ENCODE results near the gene GAL3ST3.
A peak's percentile ranks its signal among the peaks of the same experiment; 100 is the strongest.

GAL3ST3 gene

GRCh38 chr11:66076561-66076960, 27.6 kb upstream of the GAL3ST3 start:
- no peaks in the 10 kb centered on the region for H3K27me3 ChIP-seq (ENCODE audit: insufficient read depth, low read length)
- H2AFZ ChIP-seq (ENCODE audit: low read length): no peak overlapping the region
- TF ChIP-seq CTCF (IDR thresholded peaks at IDR 0.05; ENCODE audit: low read length) (no peak), EZH2 (IDR thresholded peaks at IDR 0.05; ENCODE audit: borderline replicate concordance, low read length) (no peak)
- no peaks in the 10 kb centered on the region for H3K9me3 ChIP-seq (ENCODE audit: low read length)
- H3K4me2 ChIP-seq (ENCODE audit: low read length): no peak overlapping the region
- no peaks in the 10 kb centered on the region for H3K9me2 ChIP-seq (ENCODE audit: low read depth, low read length)
- H3K27ac ChIP-seq (ENCODE audit: low read depth, low read length, poor library complexity, severe bottlenecking): peak overlapping the region; percentile 96
- peaks cover 76% of the 10 kb centered on the region for H3K4me1 ChIP-seq (ENCODE audit: insufficient read depth, low read length, severe bottlenecking)
- 0 out of 2 replicates have a peak, but pooled peaks cover 5% of the 10 kb centered on the region for H3F3A ChIP-seq (ENCODE audit: insufficient read depth, low read length)
- no peak overlapping the region for H3K9ac ChIP-seq (ENCODE audit: low read length)
- peaks cover 37% of the 10 kb centered on the region for H3K79me2 ChIP-seq (ENCODE audit: insufficient read depth, low read length)
- no peaks in the 10 kb centered on the region for H4K20me1 ChIP-seq (ENCODE audit: insufficient read depth, low read length)
- H3K36me3 ChIP-seq (ENCODE audit: insufficient read depth, low read length): peaks cover 42% of the 10 kb centered on the region
- H3K4me3 ChIP-seq (ENCODE audit: low read depth, low read length, poor library complexity, severe bottlenecking): no peak overlapping the region

- Histone ChIP-seq H3K36me3 (ENCODE audit: insufficient read depth, low read length) (peaks cover 42% of the 10 kb centered on the region), H3F3A (ENCODE audit: insufficient read depth, low read length) (0 out of 2 replicates have a peak, but pooled peaks cover 4% of the 10 kb centered on the region), H3K79me2 (ENCODE audit: insufficient read depth, low read length) (peaks cover 44% of the 10 kb centered on the region), H3K9ac (ENCODE audit: low read length) (no peak overlapping the region), H3K9me3 (ENCODE audit: low read length) (no peaks in the 10 kb centered on the region), H3K27me3 (ENCODE audit: insufficient read depth, low read length) (no peaks in the 10 kb centered on the region), H3K4me3 (ENCODE audit: low read depth, low read length, poor library complexity, severe bottlenecking) (no peak overlapping the region), H3K27ac (ENCODE audit: low read depth, low read length, poor library complexity, severe bottlenecking) (no peak overlapping the region), H3K4me1 (ENCODE audit: insufficient read depth, low read length, severe bottlenecking) (peaks cover 69% of the 10 kb centered on the region), H3K9me2 (ENCODE audit: low read depth, low read length) (no peaks in the 10 kb centered on the region), H3K4me2 (ENCODE audit: low read length) (no peak overlapping the region), H2AFZ (ENCODE audit: low read length) (no peak overlapping the region), H4K20me1 (ENCODE audit: insufficient read depth, low read length) (no peaks in the 10 kb centered on the region)
- no peak for TF ChIP-seq EZH2 (IDR thresholded peaks at IDR 0.05; ENCODE audit: borderline replicate concordance, low read length)
- TF ChIP-seq CTCF (IDR thresholded peaks at IDR 0.05; ENCODE audit: low read length): no peak
Observed at GRCh38 chr11:66075273-66075672, 26.3 kb upstream of the GAL3ST3 start.

GRCh38 chr11:66073669-66074068, 24.7 kb upstream of the GAL3ST3 start:
- no peaks in the 10 kb centered on the region for H4K20me1 ChIP-seq (ENCODE audit: insufficient read depth, low read length)
- H3K4me2 ChIP-seq (ENCODE audit: low read length): no peak overlapping the region
- peaks cover 7% of the 10 kb centered on the region; the same call in 1 of the 2 replicates for H3F3A ChIP-seq (ENCODE audit: insufficient read depth, low read length)
- peak overlapping the region; percentile 81 for H3K27ac ChIP-seq (ENCODE audit: low read depth, low read length, poor library complexity, severe bottlenecking)
- H3K4me3 ChIP-seq (ENCODE audit: low read depth, low read length, poor library complexity, severe bottlenecking): no peak overlapping the region
- H3K79me2 ChIP-seq (ENCODE audit: insufficient read depth, low read length): peaks cover 40% of the 10 kb centered on the region
- H3K9me3 ChIP-seq (ENCODE audit: low read length): no peaks in the 10 kb centered on the region
- H2AFZ ChIP-seq (ENCODE audit: low read length): no peak overlapping the region
- H3K4me1 ChIP-seq (ENCODE audit: insufficient read depth, low read length, severe bottlenecking): peaks cover 64% of the 10 kb centered on the region
- H3K9ac ChIP-seq (ENCODE audit: low read length): no peak overlapping the region
- TF ChIP-seq EZH2 (IDR thresholded peaks at IDR 0.05; ENCODE audit: borderline replicate concordance, low read length) (no peak), CTCF (IDR thresholded peaks at IDR 0.05; ENCODE audit: low read length) (no peak)
- H3K9me2 ChIP-seq (ENCODE audit: low read depth, low read length): no peaks in the 10 kb centered on the region
- no peaks in the 10 kb centered on the region for H3K27me3 ChIP-seq (ENCODE audit: insufficient read depth, low read length)
- peaks cover 48% of the 10 kb centered on the region for H3K36me3 ChIP-seq (ENCODE audit: insufficient read depth, low read length)

All from OCI-LY1 (cell line).